Stimulated activated CD8-positive, alpha-beta memory T cell treated with anti-CD3 and anti-CD28 coated beads, Interleukin-4, amount 100 ng/mL, for 48 hours (primary cell): ENCODE measurements around the gene ULBP1.
A peak's percentile ranks its signal among the peaks of the same experiment; 100 is the strongest.
"Not testable (repeated sequence)": the region's sequence is repeated elsewhere in the genome, so short reads cannot be mapped to it uniquely, and the experiment has no call there.

Experiments
- DNase-seq: peaks from one replicate; pipeline ENCODE4 v3.0.0-alpha.2; 2020

Gene ULBP1

GRCh38 chr6:149933461-149933860 lies 30.3 kb upstream of the ULBP1 start:
- DNase-seq, result no peak

- peak; percentile 83 for DNase-seq
These were observed 29.2 kb upstream of the ULBP1 start for GRCh38 chr6:149934249-149935156.

GRCh38 chr6:149935246-149935645 lies 28.5 kb upstream of the ULBP1 start:
- no peak for DNase-seq

GRCh38 chr6:149935668-149936067 lies 28.1 kb upstream of the ULBP1 start:
- DNase-seq, result no peak

- no peak for DNase-seq
These were observed 27.0 kb upstream of the ULBP1 start for GRCh38 chr6:149936743-149937142.

- not testable (repeated sequence) for DNase-seq
These were observed 25.7 kb upstream of the ULBP1 start for GRCh38 chr6:149938013-149938570.

GRCh38 chr6:149938571-149939355 lies 25.0 kb upstream of the ULBP1 start:
- peak; percentile 45 for DNase-seq

- DNase-seq, result no peak
These were observed 24.4 kb upstream of the ULBP1 start for GRCh38 chr6:149939356-149939648.

GRCh38 chr6:149939909-149940671 lies 23.7 kb upstream of the ULBP1 start:
- no peak for DNase-seq

- no peak for DNase-seq
These were observed 23.1 kb upstream of the ULBP1 start for GRCh38 chr6:149940672-149940982.

- peak; percentile 90 for DNase-seq
These were observed 21.9 kb upstream of the ULBP1 start, which contains the start of gene ULBP2 for GRCh38 chr6:149941583-149942460. Gene ULBP2, plus strand, starts transcription at chr6:149942014. Its CDS starts 59 bp downstream, at chr6:149942073.

- DNase-seq, result no peak
These were observed 21.3 kb upstream of the ULBP1 start for GRCh38 chr6:149942461-149942829.

- not testable (repeated sequence) for DNase-seq
These were observed 20.4 kb upstream of the ULBP1 start for GRCh38 chr6:149943321-149943720.

- not testable (repeated sequence) for DNase-seq
These were observed 18.5 kb upstream of the ULBP1 start for GRCh38 chr6:149945276-149945675.

- DNase-seq, result not testable (repeated sequence)
These were observed 17.1 kb upstream of the ULBP1 start for GRCh38 chr6:149946631-149947030.

GRCh38 chr6:149947533-149947932 lies 16.2 kb upstream of the ULBP1 start:
- not testable (repeated sequence) for DNase-seq

GRCh38 chr6:149948011-149948410 lies 15.7 kb upstream of the ULBP1 start:
- no peak for DNase-seq

- DNase-seq, result no peak
These were observed 15.1 kb upstream of the ULBP1 start for GRCh38 chr6:149948616-149949015.

GRCh38 chr6:149950423-149950822 lies 13.3 kb upstream of the ULBP1 start:
- DNase-seq, result no peak

- no peak for DNase-seq
These were observed 12.6 kb upstream of the ULBP1 start for GRCh38 chr6:149951096-149951495.

- DNase-seq, result no peak
These were observed 12.1 kb upstream of the ULBP1 start for GRCh38 chr6:149951626-149952025.

- not testable (repeated sequence) for DNase-seq
These were observed 10.4 kb upstream of the ULBP1 start for GRCh38 chr6:149953390-149953789.
